K562 (cell line): Measurements from ENCODE around the gene PCDH9. TPM values are rescaled to one million over a fixed set of nuclear protein-coding genes. Genes with fewer than 3 reads are reported as not detected.

ENCODE experiments used
- ATAC-seq: fragments of 200-7000 bp; cut with Tn5 transposase; 3 replicates; pipeline ENCODE4 v1.9.1; 2020; ENCODE audit warnings: moderate library complexity
- BruUV-seq: library from RNA; stranded (reverse); fragments of 400-500 nt; replicated peaks from 2 replicates; lab custom pipeline; 2021; lab: Mats Ljungman, UMichigan
- CTCF ChIA-PET: fragments of 300-600 bp; formaldehyde crosslinking; extraction: SDS; loops from one replicate; lab custom pipeline; 2021; ENCODE audit warnings: low intra/inter-chr PET ratio; lab: Yijun Ruan, JAX
- POLR2A ChIA-PET: fragments of 300-600, 350-650 bp; sonication (Branson Sonifier 250); formaldehyde crosslinking; extraction: SDS; loops from one replicate; lab custom pipeline; 2021; ENCODE audit warnings: antibody characterized with exemption, inconsistent platforms; lab: Yijun Ruan, JAX
- DNase-seq, 4 experiments: peaks; one replicate each; pipeline versions ENCODE4 v3.0.0 to v3.0.0-alpha.2; 2011 to 2018; ENCODE audit warnings: low spot score in 3 of 4, mixed read lengths in 3 of 4; ENCODE audit errors: extremely low read depth in 1 of 4
- FAIRE-seq: peaks from 2 replicates; lab custom pipeline; 2011; peaks lifted over from hg19 to GRCh38; lab: Jason Lieb, UNC
- H2AFZ ChIP-seq: 2 replicates; pipeline ENCODE4 v1.6.0; 2011; ENCODE audit warnings: low read depth, low read length, control low read depth, inconsistent platforms
- H3K27ac ChIP-seq: fragments of 200-600 bp; 3 replicates; pipeline ENCODE4 v1.8.0; 2011; ENCODE audit warnings: low read depth, mild to moderate bottlenecking, control low read depth, inconsistent platforms, low read length, moderate library complexity, mixed read lengths; ENCODE audit errors: extremely low read depth
- H3K27me3 ChIP-seq, 2 experiments: fragments of 300-600 bp in 1 of 2; 2 replicates in 1 of 2; 3 replicates in 1 of 2; pipeline versions ENCODE4 v1.6.0 to v1.8.0; 2011; ENCODE audit warnings: inconsistent platforms in 2 of 2, low read length in 2 of 2, mild to moderate bottlenecking in 1 of 2, mixed read lengths in 1 of 2, moderate library complexity in 1 of 2; ENCODE audit not compliant: control insufficient read depth in 2 of 2, insufficient read depth in 2 of 2
- H3K36me3 ChIP-seq: fragments of 300-600 bp; 3 replicates; pipeline ENCODE4 v1.8.0; 2011; ENCODE audit warnings: mild to moderate bottlenecking, low read length, inconsistent platforms; ENCODE audit not compliant: control insufficient read depth, insufficient read depth
- H3K4me1 ChIP-seq, 2 experiments: fragments of 200-600 bp in 1 of 2; replicated peaks in 1 of 2; 2 replicates in 1 of 2; 3 replicates in 1 of 2; pipeline versions ENCODE4 v1.5.1 to v1.8.0; 2011; ENCODE audit warnings: inconsistent platforms in 2 of 2, low read length in 2 of 2, mild to moderate bottlenecking in 1 of 2, mixed read lengths in 1 of 2, moderate library complexity in 1 of 2; ENCODE audit not compliant: control insufficient read depth in 2 of 2, insufficient read depth in 2 of 2
- H3K4me2 ChIP-seq: 2 replicates; pipeline ENCODE4 v1.6.1; 2011; ENCODE audit warnings: low read length, control low read depth, inconsistent platforms, mixed read lengths; ENCODE audit not compliant: insufficient read depth
- H3K4me3 ChIP-seq: fragments of 200-600 bp; sonication (generic), shearing (Covaris generic); 2 replicates; pipeline ENCODE4 v1.5.1; 2016; ENCODE audit warnings: control low read depth, inconsistent platforms
- H3K79me2 ChIP-seq: fragments of 200-600 bp; 3 replicates; pipeline ENCODE4 v1.8.0; 2011; ENCODE audit warnings: low read length, inconsistent platforms; ENCODE audit not compliant: control insufficient read depth, insufficient read depth
- H3K9ac ChIP-seq, 2 experiments: 2 replicates each; pipeline versions ENCODE4 v1.6.0 to v1.6.1; 2011; ENCODE audit warnings: low read depth in 2 of 2, low read length in 2 of 2, control low read depth in 1 of 2, inconsistent platforms in 1 of 2, mild to moderate bottlenecking in 1 of 2, mixed read lengths in 1 of 2; ENCODE audit not compliant: insufficient read depth in 1 of 2
- H3K9me1 ChIP-seq: one replicate; pipeline ENCODE4 v1.6.0; 2011; ENCODE audit warnings: inconsistent platforms, mild to moderate bottlenecking, low read length, moderate library complexity; ENCODE audit not compliant: control insufficient read depth, insufficient read depth
- H3K9me3 ChIP-seq: replicated peaks from 2 replicates; pipeline ENCODE4 v1.5.1; 2011; ENCODE audit warnings: low read depth, low read length, inconsistent platforms; ENCODE audit not compliant: control insufficient read depth, insufficient read depth
- H4K20me1 ChIP-seq: replicated peaks from 2 replicates; pipeline ENCODE4 v1.6.1; 2011; ENCODE audit warnings: low read length, inconsistent platforms, mixed read lengths; ENCODE audit not compliant: control insufficient read depth, insufficient read depth
- COPS2 ChIP-seq: fragments of 450-650 bp; conservative IDR thresholded peaks from 2 replicates; pipeline ENCODE4 v1.6.1; 2016; ENCODE audit warnings: mild to moderate bottlenecking, moderate library complexity
- KDM2B ChIP-seq: fragments of 250-450 bp; sonication (Bioruptor Pico); IDR thresholded peaks from 2 replicates; pipeline ENCODE4 v1.8.0; 2021; ENCODE audit warnings: mild to moderate bottlenecking, moderate library complexity
- PHF20 ChIP-seq: fragments of 450-650 bp; IDR thresholded peaks from 2 replicates; pipeline ENCODE4 v1.6.1; 2018; ENCODE audit not compliant: partially characterized antibody
- PREB ChIP-seq: sonication (generic); formaldehyde crosslinking; IDR thresholded peaks from 2 replicates; pipeline ENCODE4 v1.8.1; 2023; ENCODE audit warnings: mild to moderate bottlenecking, missing genetic modification reagents
- RBFOX2 ChIP-seq: fragments of 200-400 bp; formaldehyde crosslinking; IDR thresholded peaks from 2 replicates; pipeline ENCODE4 v1.6.1; 2017; ENCODE audit warnings: low read depth, mild to moderate bottlenecking, low read length, moderate library complexity
- TCF7L2 ChIP-seq: fragments of 150-350 bp; IDR thresholded peaks from 2 replicates; pipeline ENCODE4 v1.6.1; 2016; ENCODE audit warnings: low read depth, mild to moderate bottlenecking, low read length, moderate library complexity
- ZNF133 ChIP-seq: fragments of 250-450 bp; sonication (Bioruptor Pico); IDR thresholded peaks from 2 replicates; pipeline ENCODE4 v1.4.0; 2020; ENCODE audit warnings: mild to moderate bottlenecking
- in situ Hi-C: fragments of 300-500 bp; cut with MboI; formaldehyde crosslinking; loops from 4 replicates; pipeline ENCODE4 v1.15.0; 2018; ENCODE audit warnings: inconsistent platforms, mixed read lengths
- intact Hi-C: fragments of 100-400 bp; cut with micrococcal nuclease; formaldehyde crosslinking; loops from 2 replicates; pipeline ENCODE4 v1.14.2; 2022
- polyA plus RNA-seq, 8 experiments: library from polyadenylated mRNA; depleted of rRNA in 4 of 8; stranded (reverse) in 5 of 8; unstranded in 3 of 8; fragments of >200 nt; fragmentation: Nextera tagmentation in 2 of 8; fragmentation: Illumina TruSeq in 1 of 8; extraction: Ambion mirVana in 2 of 8; extraction: Trizol in 1 of 8; gene quantifications; 2 replicates each; pipeline versions ENCODE4 v1.2.1 to v1.2.3, GENCODE V29; 2011 to 2014; ENCODE audit warnings: inconsistent platforms in 1 of 8, missing spikeins in 1 of 8
- total RNA-seq, 7 experiments: library from RNA; depleted of rRNA in 6 of 7; stranded (reverse); fragments of >200 nt in 6 of 7; fragmentation: Illumina TruSeq in 2 of 7; extraction: Trizol in 2 of 7; gene quantifications; 2 replicates each; pipeline versions ENCODE4 v1.2.1 to v1.2.3, GENCODE V29; 2011 to 2021; ENCODE audit warnings: low replicate concordance in 1 of 7

The PCDH9 gene
- total and polyA plus RNA-seq, 9 of the 15 experiments (the other 6 are each of a cell fraction or from before 2014, with no cell fraction given): 1.1 to 6.7 (median 4.9) TPM

DNA sequence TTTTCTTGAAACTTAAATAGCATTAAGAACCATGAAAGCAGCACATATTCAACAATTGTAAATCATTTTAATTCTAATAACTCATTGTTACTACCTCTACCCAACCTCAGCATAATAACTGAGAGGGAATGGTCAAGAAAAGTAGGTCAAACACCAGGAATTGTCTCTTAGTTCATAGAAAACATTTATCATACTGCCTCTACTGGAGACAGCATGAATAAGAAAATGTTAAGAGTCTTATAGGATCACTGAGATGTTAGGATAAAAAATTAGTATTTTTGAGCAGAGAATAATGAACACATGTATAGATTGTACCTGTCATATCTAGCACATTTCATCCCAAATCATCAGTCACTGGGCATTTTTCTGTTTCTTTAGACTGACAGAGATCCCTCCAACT lies 515.3 kb downstream of the PCDH9 start:
- H3K79me2 ChIP-seq: no peaks in the 10 kb centered on the region
- DNase-seq: no peak
- BruUV-seq: no TSS peak
- H3K9me1 ChIP-seq: no peaks in the 10 kb centered on the region
- FAIRE-seq: no peak
- H2AFZ ChIP-seq: no peak overlapping the region
- TF ChIP-seq RBFOX2 (no peak), ZNF133 (CRISPR knock-in tag) (no peak), KDM2B (CRISPR knock-in tag) (no peak), PREB (CRISPR knock-in tag) (no peak), PHF20 (no peak), TCF7L2 (no peak), COPS2 (no peak)
- TF ChIP-seq, all 486 proteins: peak for 0
- no peak overlapping the region for H3K4me3 ChIP-seq
- H3K4me1 ChIP-seq: no peaks in the 10 kb centered on the region
- H3K27ac ChIP-seq: no peak overlapping the region
- in situ Hi-C loops: no loop called here
- no peaks in the 10 kb centered on the region for H3K36me3 ChIP-seq
- ChIA-PET CTCF (no interaction called here), POLR2A (no interaction called here)
- H3K9ac ChIP-seq: no peak overlapping the region
- no peaks in the 10 kb centered on the region for H3K9me3 ChIP-seq
- no peak overlapping the region for H3K4me2 ChIP-seq
- no peak for ATAC-seq
- intact Hi-C loops: no loop called here
- H4K20me1 ChIP-seq: no peaks in the 10 kb centered on the region
- H3K27me3 ChIP-seq: no peaks in the 10 kb centered on the region
